Coronary artery (tissue), 2 donors: ENCODE measurements around the gene LTB.

Experiments used
- DNase-seq: peaks from one replicate; pipeline ENCODE4 v3.0.0-alpha.2; 2017; ENCODE audit warnings: low spot score
- H3K27ac ChIP-seq, 2 donors: fragments of 200-600 bp; sonication (generic); one replicate each; pipeline ENCODE4 v1.5.1; 2016 to 2019
- H3K4me3 ChIP-seq: fragments of 200-600 bp; sonication (generic); 2 replicates; pipeline ENCODE4 v1.5.1; 2016; ENCODE audit warnings: mild to moderate bottlenecking, moderate library complexity
- TF ChIP-seq, protein P1 (sequence below): fragments of 200-600 bp; sonication (generic); IDR thresholded peaks from one replicate; pipeline ENCODE4 v1.5.1; 2019; ENCODE audit warnings: antibody characterized with exemption

LTB gene

GRCh38 chr6:31579546-31580437, 2.4 kb downstream of the LTB start:
- Histone ChIP-seq H3K4me3 (no peak overlapping the region), H3K27ac (no peak overlapping the region)
- TF ChIP-seq, protein P1, sequence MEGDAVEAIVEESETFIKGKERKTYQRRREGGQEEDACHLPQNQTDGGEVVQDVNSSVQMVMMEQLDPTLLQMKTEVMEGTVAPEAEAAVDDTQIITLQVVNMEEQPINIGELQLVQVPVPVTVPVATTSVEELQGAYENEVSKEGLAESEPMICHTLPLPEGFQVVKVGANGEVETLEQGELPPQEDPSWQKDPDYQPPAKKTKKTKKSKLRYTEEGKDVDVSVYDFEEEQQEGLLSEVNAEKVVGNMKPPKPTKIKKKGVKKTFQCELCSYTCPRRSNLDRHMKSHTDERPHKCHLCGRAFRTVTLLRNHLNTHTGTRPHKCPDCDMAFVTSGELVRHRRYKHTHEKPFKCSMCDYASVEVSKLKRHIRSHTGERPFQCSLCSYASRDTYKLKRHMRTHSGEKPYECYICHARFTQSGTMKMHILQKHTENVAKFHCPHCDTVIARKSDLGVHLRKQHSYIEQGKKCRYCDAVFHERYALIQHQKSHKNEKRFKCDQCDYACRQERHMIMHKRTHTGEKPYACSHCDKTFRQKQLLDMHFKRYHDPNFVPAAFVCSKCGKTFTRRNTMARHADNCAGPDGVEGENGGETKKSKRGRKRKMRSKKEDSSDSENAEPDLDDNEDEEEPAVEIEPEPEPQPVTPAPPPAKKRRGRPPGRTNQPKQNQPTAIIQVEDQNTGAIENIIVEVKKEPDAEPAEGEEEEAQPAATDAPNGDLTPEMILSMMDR = no peak
- no peak for DNase-seq

DNA sequence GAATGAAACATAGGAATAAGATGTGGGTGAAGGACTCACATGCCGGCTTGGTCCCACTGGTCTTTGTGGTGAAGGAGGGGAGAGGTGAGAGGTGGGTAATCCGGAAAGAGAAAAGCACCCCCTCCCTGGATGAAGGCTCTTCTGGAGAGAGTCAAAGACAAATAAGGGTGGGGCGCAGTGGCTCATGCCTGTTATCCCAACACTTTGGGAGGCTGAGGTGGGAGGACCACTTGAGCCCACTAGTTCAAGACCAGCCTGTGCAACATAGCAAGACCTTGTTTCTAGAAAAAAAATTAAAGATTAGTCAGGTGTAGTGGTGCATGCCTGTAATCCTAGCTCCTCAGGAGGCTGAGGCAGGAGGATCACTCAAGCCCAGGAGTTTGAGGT, 3.1 kb downstream of the LTB start:
- no peak overlapping the region for H3K4me3 ChIP-seq
- no peak overlapping the region for H3K27ac ChIP-seq
- no peak for DNase-seq
- TF ChIP-seq, protein P1 = no peak

DNA sequence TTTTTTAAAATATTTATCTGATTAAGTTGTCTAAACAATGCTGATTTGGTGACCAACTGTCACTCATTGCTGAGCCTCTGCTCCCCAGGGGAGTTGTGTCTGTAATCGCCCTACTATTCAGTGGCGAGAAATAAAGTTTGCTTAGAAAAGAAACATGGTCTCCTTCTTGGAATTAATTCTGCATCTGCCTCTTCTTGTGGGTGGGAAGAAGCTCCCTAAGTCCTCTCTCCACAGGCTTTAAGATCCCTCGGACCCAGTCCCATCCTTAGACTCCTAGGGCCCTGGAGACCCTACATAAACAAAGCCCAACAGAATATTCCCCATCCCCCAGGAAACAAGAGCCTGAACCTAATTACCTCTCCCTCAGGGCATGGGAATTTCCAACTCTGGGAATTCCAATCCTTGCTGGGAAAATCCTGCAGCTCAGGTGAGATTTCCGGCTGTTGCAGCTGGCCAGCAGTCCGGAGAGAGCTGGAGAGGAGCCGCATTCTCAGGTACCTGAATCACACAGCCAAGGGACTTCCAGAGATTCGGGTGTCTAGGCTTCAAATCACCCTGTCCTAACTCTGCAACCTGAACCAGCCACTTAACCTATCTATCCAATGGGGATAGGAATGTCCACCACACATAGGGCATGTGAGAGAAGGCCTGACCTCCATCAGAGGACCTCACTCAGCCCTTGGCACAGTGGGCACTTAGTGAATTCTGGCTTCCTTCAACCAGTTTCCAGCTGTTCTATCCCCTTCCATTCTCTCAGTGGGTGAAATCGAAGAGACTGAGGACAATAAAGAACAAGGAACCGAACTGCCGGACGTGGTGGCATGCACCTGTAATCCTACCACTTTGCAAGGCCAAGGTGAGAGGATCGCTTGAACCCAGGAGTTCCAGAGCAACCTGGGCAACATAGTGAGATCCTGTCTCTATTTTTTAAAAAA, 3.8 kb downstream of the LTB start:
- no peak overlapping the region for H3K4me3 ChIP-seq
- TF ChIP-seq, protein P1 = no peak
- H3K27ac ChIP-seq = no peak overlapping the region

DNA sequence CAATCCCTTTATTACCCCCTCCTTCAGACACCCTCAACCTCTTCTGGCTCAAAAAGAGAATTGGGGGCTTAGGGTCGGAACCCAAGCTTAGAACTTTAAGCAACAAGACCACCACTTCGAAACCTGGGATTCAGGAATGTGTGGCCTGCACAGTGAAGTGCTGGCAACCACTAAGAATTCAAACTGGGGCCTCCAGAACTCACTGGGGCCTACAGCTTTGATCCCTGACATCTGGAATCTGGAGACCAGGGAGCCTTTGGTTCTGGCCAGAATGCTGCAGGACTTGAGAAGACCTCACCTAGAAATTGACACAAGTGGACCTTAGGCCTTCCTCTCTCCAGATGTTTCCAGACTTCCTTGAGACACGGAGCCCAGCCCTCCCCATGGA, 4.7 kb downstream of the LTB start:
- Histone ChIP-seq H3K4me3 (no peak overlapping the region), H3K27ac (no peak overlapping the region)
- TF ChIP-seq, protein P1 = no peak
- no peak for DNase-seq

More for the DNA sequence above, 3.8 kb downstream of the LTB start:
- no peak for DNase-seq

DNA sequence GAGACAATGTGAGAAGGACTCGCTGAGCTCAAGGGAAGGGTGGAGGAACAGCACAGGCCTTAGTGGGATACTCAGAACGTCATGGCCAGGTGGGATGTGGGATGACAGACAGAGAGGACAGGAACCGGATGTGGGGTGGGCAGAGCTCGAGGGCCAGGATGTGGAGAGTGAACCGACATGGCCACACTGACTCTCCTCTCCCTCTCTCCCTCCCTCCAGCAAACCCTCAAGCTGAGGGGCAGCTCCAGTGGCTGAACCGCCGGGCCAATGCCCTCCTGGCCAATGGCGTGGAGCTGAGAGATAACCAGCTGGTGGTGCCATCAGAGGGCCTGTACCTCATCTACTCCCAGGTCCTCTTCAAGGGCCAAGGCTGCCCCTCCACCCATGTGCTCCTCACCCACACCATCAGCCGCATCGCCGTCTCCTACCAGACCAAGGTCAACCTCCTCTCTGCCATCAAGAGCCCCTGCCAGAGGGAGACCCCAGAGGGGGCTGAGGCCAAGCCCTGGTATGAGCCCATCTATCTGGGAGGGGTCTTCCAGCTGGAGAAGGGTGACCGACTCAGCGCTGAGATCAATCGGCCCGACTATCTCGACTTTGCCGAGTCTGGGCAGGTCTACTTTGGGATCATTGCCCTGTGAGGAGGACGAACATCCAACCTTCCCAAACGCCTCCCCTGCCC, 5.2 kb downstream of the LTB start:
- TF ChIP-seq, protein P1 = no peak
- DNase-seq = no peak
- Histone ChIP-seq H3K27ac (no peak overlapping the region), H3K4me3 (no peak overlapping the region)

- Histone ChIP-seq H3K27ac (no peak overlapping the region), H3K4me3 (peak overlapping the region; percentile 62)
- DNase-seq = no peak
- TF ChIP-seq, protein P1 = no peak
These were observed 6.1 kb downstream of the LTB start for GRCh38 chr6:31575952-31576685.
